Measurements from ENCODE around the gene DSCAML1. TPM values are rescaled to one million over a fixed set of nuclear protein-coding genes. Genes with fewer than 3 reads are reported as not detected.

DSCAML1 gene
- total RNA-seq, 1 experiment from 2014 or later, result 0.15 TPM

- Histone ChIP-seq H3K27me3 (ENCODE audit: insufficient read depth, low read length) (no peaks in the 10 kb centered on the region), H3K23ac (ENCODE audit: insufficient read length, low read depth, low read length) (no peak overlapping the region), H2BK5ac (ENCODE audit: insufficient read length, low read length) (no peak overlapping the region), H3K4ac (ENCODE audit: low read depth, low read length) (no peak overlapping the region), H4K91ac (ENCODE audit: insufficient read length, low read depth, low read length) (no peak overlapping the region), H3K9me3 (ENCODE audit: control insufficient read depth, low read depth, low read length) (no peaks in the 10 kb centered on the region), H3K9ac (ENCODE audit: extremely low read depth, insufficient read length, low read length) (no peak overlapping the region), H2BK12ac (ENCODE audit: insufficient read length, low read depth, low read length) (no peak overlapping the region), H3K27ac (ENCODE audit: insufficient read length, low read depth, low read length) (no peak overlapping the region), H2BK15ac (ENCODE audit: low read depth, low read length) (no peak overlapping the region), H3K18ac (ENCODE audit: insufficient read length, low read depth, low read length) (no peak overlapping the region), H4K20me1 (ENCODE audit: control insufficient read depth, insufficient read depth, insufficient read length) (peaks cover 2% of the 10 kb centered on the region), H3K79me2 (ENCODE audit: insufficient read depth, low read length) (no peaks in the 10 kb centered on the region), H2BK120ac (ENCODE audit: low read depth, low read length, poor library complexity, severe bottlenecking) (no peak overlapping the region), H4K8ac (replicated peaks; ENCODE audit: insufficient read length, low read depth, low read length) (no peak overlapping the region), H2AK5ac (ENCODE audit: insufficient read length, low read length) (no peak overlapping the region), H2AFZ (ENCODE audit: low read length) (no peak overlapping the region), H3K4me2 (ENCODE audit: insufficient read depth, insufficient read length, low read length) (no peak overlapping the region), H3K79me1 (ENCODE audit: insufficient read depth, low read depth, low read length, poor library complexity, severe bottlenecking) (no peaks in the 10 kb centered on the region), H3K14ac (ENCODE audit: insufficient read depth, low read length) (0 out of 2 replicates have a peak overlapping the region, but pooled peaks have one; percentile 68), H4K5ac (ENCODE audit: insufficient read length, low read depth, low read length) (no peak overlapping the region), H3T11ph (ENCODE audit: low read length) (no peak overlapping the region), H2BK20ac (ENCODE audit: low read depth, low read length, poor library complexity, severe bottlenecking) (no peak overlapping the region), H3K4me1 (ENCODE audit: insufficient read depth, low read length) (no peaks in the 10 kb centered on the region), H3K23me2 (ENCODE audit: insufficient read length, low read depth, low read length, poor library complexity, severe bottlenecking) (no peaks in the 10 kb centered on the region), H3K56ac (ENCODE audit: insufficient read length, low read depth, low read length) (no peak overlapping the region)
- Mint-ChIP-seq H3K4me3 (no peak overlapping the region), H3K36me3 (ENCODE audit: insufficient read depth in 1 of 3, low read depth in 3 of 3) (peaks cover 0 to 10% (median 0%) of the 10 kb centered on the region in 3 experiments; a peak in 2 of 7 replicates), H3K9me3 (no peaks in the 10 kb centered on the region), H3K27ac (peak overlapping the region in 1 of 3 experiments; percentile 9; a peak in 1 of 7 replicates), H3K27me3 (ENCODE audit: low read depth) (peaks cover 3% of the 10 kb centered on the region), H3K4me1 (peaks cover 15 to 20% of the 10 kb centered on the region in 2 experiments)
- TF ChIP-seq, protein P1, sequence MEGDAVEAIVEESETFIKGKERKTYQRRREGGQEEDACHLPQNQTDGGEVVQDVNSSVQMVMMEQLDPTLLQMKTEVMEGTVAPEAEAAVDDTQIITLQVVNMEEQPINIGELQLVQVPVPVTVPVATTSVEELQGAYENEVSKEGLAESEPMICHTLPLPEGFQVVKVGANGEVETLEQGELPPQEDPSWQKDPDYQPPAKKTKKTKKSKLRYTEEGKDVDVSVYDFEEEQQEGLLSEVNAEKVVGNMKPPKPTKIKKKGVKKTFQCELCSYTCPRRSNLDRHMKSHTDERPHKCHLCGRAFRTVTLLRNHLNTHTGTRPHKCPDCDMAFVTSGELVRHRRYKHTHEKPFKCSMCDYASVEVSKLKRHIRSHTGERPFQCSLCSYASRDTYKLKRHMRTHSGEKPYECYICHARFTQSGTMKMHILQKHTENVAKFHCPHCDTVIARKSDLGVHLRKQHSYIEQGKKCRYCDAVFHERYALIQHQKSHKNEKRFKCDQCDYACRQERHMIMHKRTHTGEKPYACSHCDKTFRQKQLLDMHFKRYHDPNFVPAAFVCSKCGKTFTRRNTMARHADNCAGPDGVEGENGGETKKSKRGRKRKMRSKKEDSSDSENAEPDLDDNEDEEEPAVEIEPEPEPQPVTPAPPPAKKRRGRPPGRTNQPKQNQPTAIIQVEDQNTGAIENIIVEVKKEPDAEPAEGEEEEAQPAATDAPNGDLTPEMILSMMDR (conservative IDR thresholded peaks at IDR 0.05), result no peak
- no CpG with 5 or more reads among the region's 8 CpGs for WGBS (ENCODE audit: extremely low coverage, insufficient read length, low lambda C conversion rate)
- DNase-seq, result peak; percentile 22
Measured at GRCh38 chr11:117837791-117838190, 40.8 kb upstream of the DSCAML1 start.

All from H9 (cell line).